ENCODE results near the gene NMT1. TPM values are rescaled to one million over a fixed set of nuclear protein-coding genes. Genes with fewer than 3 reads are reported as not detected.

Gene NMT1
- total RNA-seq, 1 experiment from 2014 or later = 89.7 TPM

GRCh38 chr17:45130681-45131615, 69.8 kb downstream of the NMT1 start:
- TSS peak; percentile 23 for BruUV-seq (replicated peaks)
- no peaks in the 10 kb centered on the region for H3K9me3 Mint-ChIP-seq (ENCODE audit: unreplicated experiment)
- intact Hi-C loops (cut with micrococcal nuclease) = loop anchor here (5.0 kb wide), 1 partner anchor 214 kb away; the partner anchor contains the start of gene GFAP
- H3K36me3 Mint-ChIP-seq (ENCODE audit: insufficient read depth, unreplicated experiment) = peaks cover 5% of the 10 kb centered on the region
- H3K4me3 Mint-ChIP-seq (ENCODE audit: unreplicated experiment) = peak overlapping the region; percentile 80
- no peaks in the 10 kb centered on the region for H3K27me3 Mint-ChIP-seq (ENCODE audit: insufficient read depth, unreplicated experiment)
- peak overlapping the region; percentile 80 for H3K27ac Mint-ChIP-seq (ENCODE audit: low read depth, unreplicated experiment)
- CTCF ChIA-PET = interaction anchor here (0.6 to 2.2 kb wide), 16 partner anchors 11 to 348 kb away, joined by 3 to 17 read pairs (median 4); partner anchors contain the start of gene NMT1
- TF ChIP-seq CTCF (IDR thresholded peaks at IDR 0.05; ENCODE audit: unreplicated experiment) = no peak
- peaks cover 40% of the 10 kb centered on the region for H3K4me1 Mint-ChIP-seq (ENCODE audit: insufficient read depth, unreplicated experiment)
- POLR2A ChIA-PET = interaction anchor here (0.5 to 1.5 kb wide), 9 partner anchors 17 to 231 kb away, joined by 3 to 6 read pairs (median 3); partner anchors contain the start of genes HEXIM1 and HEXIM2
- DNase-seq (ENCODE audit: unreplicated experiment) = no peak

GRCh38 chr17:45131616-45132319, 70.7 kb downstream of the NMT1 start:
- Mint-ChIP-seq H3K9me3 (ENCODE audit: unreplicated experiment) (no peaks in the 10 kb centered on the region), H3K36me3 (ENCODE audit: insufficient read depth, unreplicated experiment) (peaks cover 5% of the 10 kb centered on the region), H3K27me3 (ENCODE audit: insufficient read depth, unreplicated experiment) (no peaks in the 10 kb centered on the region), H3K27ac (ENCODE audit: low read depth, unreplicated experiment) (no peak overlapping the region), H3K4me1 (ENCODE audit: insufficient read depth, unreplicated experiment) (peaks cover 39% of the 10 kb centered on the region), H3K4me3 (ENCODE audit: unreplicated experiment) (peak overlapping the region; percentile 80)
- no TSS peak for BruUV-seq (replicated peaks)
- no peak for DNase-seq (ENCODE audit: unreplicated experiment)
- TF ChIP-seq CTCF (IDR thresholded peaks at IDR 0.05; ENCODE audit: unreplicated experiment) = peak; percentile 98
- intact Hi-C loops (cut with micrococcal nuclease) = loop anchor here (2.0 to 5.0 kb wide), 4 partner anchors 23 to 231 kb away; partner anchors contain the start of genes DCAKD and GFAP
- CTCF ChIA-PET = interaction anchor here (0.5 to 2.2 kb wide), 13 partner anchors 12 to 349 kb away, joined by 3 to 17 read pairs (median 4); partner anchors contain the start of gene NMT1
- POLR2A ChIA-PET = interaction anchor here (0.5 to 1.5 kb wide), 3 partner anchors 20 to 377 kb away, joined by 3 to 5 read pairs (median 4); no protein-coding TSS in a partner anchor

GRCh38 chr17:45132320-45132571, 71.1 kb downstream of the NMT1 start, which contains the start of gene PLCD3:
TSS of gene PLCD3 (minus strand) at chr17:45132515. CDS start at chr17:45132410, 105 bp downstream.
- no peak for DNase-seq (ENCODE audit: unreplicated experiment)
- peaks cover 35% of the 10 kb centered on the region for H3K4me1 Mint-ChIP-seq (ENCODE audit: insufficient read depth, unreplicated experiment)
- H3K36me3 Mint-ChIP-seq (ENCODE audit: insufficient read depth, unreplicated experiment) = peaks cover 5% of the 10 kb centered on the region
- CTCF ChIA-PET = interaction anchor here (0.5 to 2.2 kb wide), 16 partner anchors 17 to 271 kb away, joined by 3 to 17 read pairs (median 4); partner anchors contain the start of gene NMT1
- peak within 1 kb of the TSS; percentile 64 for H3K27ac Mint-ChIP-seq (ENCODE audit: low read depth, unreplicated experiment)
- POLR2A ChIA-PET = interaction anchor here (0.5 to 4.8 kb wide), 7 partner anchors 18 to 377 kb away, joined by 3 to 115 read pairs (median 5); partner anchors contain the start of genes HEXIM1 and NMT1
- no peaks in the 10 kb centered on the region for H3K27me3 Mint-ChIP-seq (ENCODE audit: insufficient read depth, unreplicated experiment)
- intact Hi-C loops (cut with micrococcal nuclease) = loop anchor here (2.0 to 5.0 kb wide), 4 partner anchors 23 to 231 kb away; partner anchors contain the start of genes DCAKD and GFAP
- no peaks in the 10 kb centered on the region for H3K9me3 Mint-ChIP-seq (ENCODE audit: unreplicated experiment)
- no peak for TF ChIP-seq CTCF (IDR thresholded peaks at IDR 0.05; ENCODE audit: unreplicated experiment)
- H3K4me3 Mint-ChIP-seq (ENCODE audit: unreplicated experiment) = peak within 1 kb of the TSS; percentile 80
- no TSS peak for BruUV-seq (replicated peaks)
